ENCODE results near the gene SLF1. TPM values are rescaled to one million over a fixed set of nuclear protein-coding genes. Genes with fewer than 3 reads are reported as not detected.

SLF1 gene
- polyA plus RNA-seq, 10 donors, result 8.5 to 17.8 (median 12.6) TPM

GRCh38 chr5:94709277-94709676, 90.8 kb downstream of the SLF1 start:
- no peak for DNase-seq

DNA sequence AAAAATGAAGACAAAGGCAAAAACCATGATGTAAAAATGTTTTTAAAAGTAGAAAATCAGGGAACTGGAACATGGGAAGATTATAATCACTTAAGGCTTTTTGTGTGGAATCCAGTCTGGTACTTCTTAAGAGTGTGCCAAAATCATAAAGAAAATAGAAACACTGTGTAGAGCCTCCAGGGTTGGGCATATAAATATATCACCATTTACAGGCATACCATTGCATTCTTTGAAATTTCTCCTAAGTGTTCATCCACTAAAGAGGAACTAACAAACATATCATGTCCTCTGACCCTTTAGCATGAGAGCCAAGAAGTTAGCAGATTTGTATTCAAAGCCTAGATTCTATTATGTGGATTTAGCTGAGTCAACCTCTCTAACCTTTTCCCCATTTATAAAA, 93.3 kb downstream of the SLF1 start:
- no peak for DNase-seq

GRCh38 chr5:94715768-94716167, 97.3 kb downstream of the SLF1 start:
- no peak for DNase-seq

DNA sequence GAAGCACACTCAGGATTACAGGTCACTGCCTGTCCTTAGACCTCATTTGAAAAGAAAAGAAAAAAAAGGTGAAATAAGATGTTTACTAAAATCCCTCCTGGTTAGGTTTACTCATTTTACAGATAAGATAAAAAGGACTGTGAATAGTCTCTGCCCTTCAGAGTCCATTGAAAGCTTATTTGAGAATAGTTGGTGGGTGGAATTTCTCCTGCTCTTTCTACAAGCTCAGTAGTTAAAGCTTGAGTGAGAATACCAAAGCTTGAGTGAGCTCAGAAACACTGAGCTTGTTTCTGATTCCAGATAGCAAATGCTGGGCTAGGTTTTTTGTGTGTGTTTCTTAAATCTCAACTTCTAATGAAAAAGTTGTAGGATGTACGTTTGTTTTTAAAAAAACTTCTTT, 106.7 kb downstream of the SLF1 start:
- DNase-seq, result no peak

DNA sequence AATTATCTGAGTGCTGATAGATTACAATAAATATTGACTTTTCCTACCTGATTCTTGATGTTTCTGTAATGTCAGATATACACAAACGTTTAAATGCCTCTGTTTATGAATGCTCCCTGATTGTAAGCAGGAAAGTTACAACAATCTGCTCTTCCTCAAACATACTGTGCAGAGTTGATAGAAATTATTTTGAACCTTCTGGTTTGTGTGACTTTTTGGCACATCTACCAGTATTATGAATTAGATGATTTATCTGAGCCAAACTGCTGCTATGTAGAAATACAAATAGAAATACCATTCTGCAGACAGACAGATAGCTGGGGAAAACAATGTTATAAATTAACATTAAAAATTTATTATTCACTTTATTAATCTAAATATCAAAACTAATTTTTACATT, 113.0 kb downstream of the SLF1 start:
- no peak for DNase-seq

DNA sequence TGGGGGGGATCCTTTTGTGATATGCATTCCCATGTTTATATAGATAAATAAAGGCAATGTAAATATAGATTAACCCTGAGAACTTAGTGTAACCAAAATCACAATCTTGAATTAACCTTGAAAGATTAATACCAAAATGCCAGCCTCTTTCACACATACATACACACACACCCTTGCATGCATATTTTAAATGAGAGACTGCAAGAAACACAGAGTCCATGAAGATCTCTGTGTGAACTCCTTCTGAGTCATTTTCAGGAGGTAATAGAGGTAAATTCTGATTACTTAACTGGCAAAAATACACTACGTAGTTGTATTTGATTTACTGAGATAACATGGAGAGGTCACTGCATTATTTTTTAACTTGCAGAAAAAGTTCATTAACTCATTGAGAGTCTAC, 118.0 kb downstream of the SLF1 start:
- DNase-seq, result no peak

DNA sequence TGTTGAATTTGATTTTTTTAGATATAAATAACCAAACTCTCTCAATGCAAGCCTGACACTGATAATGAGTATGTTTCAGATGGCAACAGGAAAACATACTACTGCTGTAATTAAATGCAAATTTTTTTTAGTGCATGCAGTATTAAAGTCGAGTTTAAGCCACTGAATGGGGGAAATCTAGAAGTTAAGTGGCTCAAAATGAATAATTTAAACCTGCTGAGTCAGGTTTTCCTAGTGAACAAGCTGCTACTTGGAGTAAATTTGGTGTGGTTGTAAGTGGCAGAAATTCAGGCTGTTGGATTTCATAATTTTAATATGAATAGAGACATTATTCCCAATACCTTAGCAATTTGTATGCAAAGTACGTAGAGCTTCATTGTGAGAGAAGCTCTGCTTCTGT, 121.8 kb downstream of the SLF1 start:
- DNase-seq, result no peak

DNA sequence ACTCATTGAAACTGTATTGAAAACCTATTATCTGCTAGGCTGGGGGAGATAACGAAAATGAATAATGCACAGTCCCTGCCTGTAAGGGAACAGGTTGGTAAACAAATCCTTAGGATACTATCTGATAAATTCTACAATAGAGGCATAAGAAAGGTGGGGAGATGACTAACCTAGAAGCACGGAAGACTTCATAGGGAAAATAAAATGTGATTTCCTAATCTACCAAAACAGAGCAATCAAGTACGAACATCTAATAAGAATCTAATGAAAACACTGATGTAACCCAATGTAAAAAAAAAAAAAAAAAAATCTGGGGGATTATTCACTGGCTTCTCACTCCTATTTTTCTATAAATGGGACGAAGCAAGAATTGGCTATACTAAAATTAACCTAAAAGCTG, 124.4 kb downstream of the SLF1 start:
- DNase-seq, result no peak

- no peak for DNase-seq
Measured at GRCh38 chr5:94744906-94745305, 126.4 kb downstream of the SLF1 start.

GRCh38 chr5:94745786-94746730, 127.6 kb downstream of the SLF1 start:
- no peak for DNase-seq

- no peak for DNase-seq
Measured at GRCh38 chr5:94746731-94747124, 128.3 kb downstream of the SLF1 start.

Other genes starting within 250 kb of the SLF1 start
- 1 to 10 TPM; 2.3 to 3.3 (median 2.9) TPM for gene KIAA0825, start 65 bp upstream of the SLF1 start, polyA plus RNA-seq (ENCODE audit: insufficient read length in 10 of 10)